Left lung (tissue), 10 donors: Measurements from ENCODE around the gene SLK. TPM values are rescaled to one million over a fixed set of nuclear protein-coding genes. Genes with fewer than 3 reads are reported as not detected.

Source experiments
- ATAC-seq: fragments of 200-7000 bp; cut with Tn5 transposase; one replicate; pipeline ENCODE4 v1.9.1; 2020; ENCODE audit warnings: moderate library complexity
- DNase-seq, 4 donors: peaks; one replicate each; pipeline ENCODE4 v3.0.0-alpha.2; 2013 to 2020
- H3K27ac ChIP-seq, 2 donors: fragments of 200-600 bp; sonication (generic) in 1 of 2; one replicate each; pipeline versions ENCODE4 v1.5.0 to v1.8.0; 2020 to 2021
- H3K27me3 ChIP-seq, 2 donors: fragments of 200-600 bp; sonication (generic) in 1 of 2; one replicate each; pipeline versions ENCODE4 v1.5.0 to v1.8.0; 2020 to 2021
- H3K36me3 ChIP-seq, 2 donors: fragments of 200-600 bp; sonication (generic) in 1 of 2; one replicate each; pipeline versions ENCODE4 v1.5.0 to v1.8.0; 2020 to 2021
- H3K4me1 ChIP-seq, 2 donors: fragments of 200-600 bp; one replicate each; pipeline ENCODE4 v1.8.0; 2021
- H3K4me3 ChIP-seq, 2 donors: fragments of 200-600 bp; sonication (generic) in 1 of 2; one replicate each; pipeline versions ENCODE4 v1.5.0 to v1.8.0; 2020 to 2021; ENCODE audit warnings: mild to moderate bottlenecking in 1 of 2
- H3K9me3 ChIP-seq, 2 donors: fragments of 200-600 bp; sonication (generic) in 1 of 2; one replicate each; pipeline versions ENCODE4 v1.5.0 to v1.8.0; 2020 to 2021
- intact Hi-C, 2 donors: fragments of 100-400 bp; cut with DNase I; formaldehyde crosslinking; loops; one replicate each; pipeline versions ENCODE4 v1.11.2 to v1.14.2; 2022
- polyA plus RNA-seq, 6 donors: library from polyadenylated mRNA; unstranded; fragments of 120-200 nt; gene quantifications; one replicate each; pipeline ENCODE4 v1.2.1, GENCODE V29; 2013; ENCODE audit not compliant: insufficient read length in 6 of 6
- total RNA-seq, 2 donors: library from RNA; stranded (reverse); fragmentation: NEBNext Ultra II Directional; extraction: Animal tissue kit (Norgen Biotek cat#: 25700); gene quantifications; one replicate each; pipeline ENCODE4 v1.2.1, GENCODE V29; 2021
- TF ChIP-seq, protein P1 (sequence below), 2 donors: fragments of 200-600 bp; sonication (generic) in 1 of 2; IDR thresholded peaks; one replicate each; pipeline versions ENCODE4 v1.5.0 to v1.8.0; 2021; ENCODE audit warnings: antibody characterized with exemption in 2 of 2
- donor health status: DM: no; HTN: yes; CAD: no.
- donor health status: DM: no; HTN: no; CAD: no.

Gene SLK
- total and polyA plus RNA-seq, 8 donors = 52.1 to 68.1 (median 63.2) TPM

DNA sequence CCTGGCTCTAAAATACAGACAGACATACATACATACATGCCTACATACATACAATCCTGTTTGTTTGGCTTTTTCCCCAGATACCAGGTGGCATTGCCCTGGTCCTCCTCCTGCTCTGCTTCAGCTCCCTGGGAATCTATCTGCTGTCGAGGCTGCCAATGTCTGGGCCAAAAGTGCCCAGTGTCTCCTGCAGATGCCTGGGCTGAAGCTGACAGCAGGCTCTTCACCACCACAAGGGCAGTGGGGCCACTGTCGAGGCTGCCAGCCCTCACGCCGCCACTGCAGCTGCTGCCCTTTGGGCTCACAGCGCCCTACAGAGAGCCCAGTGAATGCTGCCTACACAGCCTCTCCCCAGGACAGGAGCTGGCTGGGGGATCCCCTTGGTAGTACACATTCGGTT is 30.9 kb upstream of the SLK start:
- Histone ChIP-seq H3K4me3 (no peak overlapping the region), H3K36me3 (no peaks in the 10 kb centered on the region), H3K9me3 (no peaks in the 10 kb centered on the region), H3K27me3 (no peaks in the 10 kb centered on the region), H3K4me1 (no peaks in the 10 kb centered on the region), H3K27ac (no peak overlapping the region)
- ATAC-seq = no peak
- TF ChIP-seq, protein P1, sequence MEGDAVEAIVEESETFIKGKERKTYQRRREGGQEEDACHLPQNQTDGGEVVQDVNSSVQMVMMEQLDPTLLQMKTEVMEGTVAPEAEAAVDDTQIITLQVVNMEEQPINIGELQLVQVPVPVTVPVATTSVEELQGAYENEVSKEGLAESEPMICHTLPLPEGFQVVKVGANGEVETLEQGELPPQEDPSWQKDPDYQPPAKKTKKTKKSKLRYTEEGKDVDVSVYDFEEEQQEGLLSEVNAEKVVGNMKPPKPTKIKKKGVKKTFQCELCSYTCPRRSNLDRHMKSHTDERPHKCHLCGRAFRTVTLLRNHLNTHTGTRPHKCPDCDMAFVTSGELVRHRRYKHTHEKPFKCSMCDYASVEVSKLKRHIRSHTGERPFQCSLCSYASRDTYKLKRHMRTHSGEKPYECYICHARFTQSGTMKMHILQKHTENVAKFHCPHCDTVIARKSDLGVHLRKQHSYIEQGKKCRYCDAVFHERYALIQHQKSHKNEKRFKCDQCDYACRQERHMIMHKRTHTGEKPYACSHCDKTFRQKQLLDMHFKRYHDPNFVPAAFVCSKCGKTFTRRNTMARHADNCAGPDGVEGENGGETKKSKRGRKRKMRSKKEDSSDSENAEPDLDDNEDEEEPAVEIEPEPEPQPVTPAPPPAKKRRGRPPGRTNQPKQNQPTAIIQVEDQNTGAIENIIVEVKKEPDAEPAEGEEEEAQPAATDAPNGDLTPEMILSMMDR (IDR thresholded peaks at IDR 0.05) = no peak
- DNase-seq = no peak
- intact Hi-C loops = no loop called here

DNA sequence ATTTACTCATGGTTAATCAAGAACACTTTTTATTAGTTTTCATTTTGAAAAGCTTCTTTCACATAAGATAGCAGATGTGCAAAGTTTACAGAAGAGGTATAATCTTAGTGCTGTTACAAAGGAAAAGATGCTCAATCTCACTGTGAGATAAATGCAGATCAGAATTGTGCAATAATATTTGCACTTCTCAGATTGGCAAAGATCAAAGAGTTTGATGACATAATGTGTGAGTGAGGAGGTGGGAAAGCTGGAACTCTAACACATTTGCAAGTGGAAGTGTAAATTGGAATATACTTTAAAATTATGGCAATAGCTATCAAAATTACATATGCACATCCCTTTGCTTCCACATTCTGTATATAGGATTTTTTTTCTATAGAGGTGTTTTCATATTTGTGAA is 27.4 kb upstream of the SLK start:
- intact Hi-C loops = no loop called here
- Histone ChIP-seq H3K36me3 (no peaks in the 10 kb centered on the region), H3K27ac (no peak overlapping the region), H3K4me1 (no peaks in the 10 kb centered on the region), H3K4me3 (no peak overlapping the region), H3K9me3 (no peaks in the 10 kb centered on the region), H3K27me3 (no peaks in the 10 kb centered on the region)
- ATAC-seq (no peak), DNase-seq (no peak)
- TF ChIP-seq, protein P1 (IDR thresholded peaks at IDR 0.05) = no peak

DNA sequence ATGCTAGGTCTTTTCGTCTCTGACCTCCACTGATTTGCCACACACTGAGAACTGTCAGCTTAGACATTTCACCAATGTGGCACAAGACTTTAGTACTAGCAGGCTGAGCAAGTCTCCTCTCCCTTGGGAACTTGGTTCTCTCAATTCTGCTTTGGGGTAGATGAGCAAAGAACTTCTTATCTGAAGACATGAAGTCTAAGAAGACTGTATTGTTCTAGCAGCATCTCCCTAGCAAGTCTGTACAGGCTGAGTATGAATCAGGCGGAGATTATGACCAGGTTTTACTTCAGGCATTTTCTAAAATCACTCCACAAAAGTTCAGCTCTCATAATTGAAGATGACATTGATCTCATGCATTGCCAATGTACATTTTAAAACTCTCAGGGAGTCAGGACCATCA is 25.1 kb upstream of the SLK start:
- Histone ChIP-seq H3K9me3 (no peaks in the 10 kb centered on the region), H3K36me3 (no peaks in the 10 kb centered on the region), H3K27ac (no peak overlapping the region), H3K27me3 (no peaks in the 10 kb centered on the region), H3K4me3 (no peak overlapping the region), H3K4me1 (no peaks in the 10 kb centered on the region)
- ATAC-seq = no peak
- DNase-seq = no peak
- TF ChIP-seq, protein P1 (IDR thresholded peaks at IDR 0.05) = no peak
- intact Hi-C loops = no loop called here

DNA sequence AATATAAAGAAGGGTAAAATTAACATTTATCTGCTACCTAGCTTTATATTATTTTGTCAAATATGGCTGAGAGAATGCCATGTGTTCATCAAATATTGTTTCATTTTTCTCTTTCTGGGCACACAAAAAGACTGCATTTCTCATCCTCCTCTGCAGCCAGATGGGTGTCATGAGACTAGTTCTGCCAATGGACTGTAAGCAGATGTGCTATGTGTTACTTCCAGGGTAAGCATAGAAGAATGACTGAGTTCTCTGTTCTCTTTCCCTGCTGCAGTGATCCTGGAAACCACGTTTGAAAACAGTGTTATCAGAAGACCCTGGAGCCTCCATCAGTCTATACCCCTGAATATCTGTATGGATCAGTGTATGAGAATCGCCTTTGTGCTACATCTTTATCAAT is 24.1 kb upstream of the SLK start:
- DNase-seq = no peak
- no peaks in the 10 kb centered on the region for H3K27me3 ChIP-seq

DNA sequence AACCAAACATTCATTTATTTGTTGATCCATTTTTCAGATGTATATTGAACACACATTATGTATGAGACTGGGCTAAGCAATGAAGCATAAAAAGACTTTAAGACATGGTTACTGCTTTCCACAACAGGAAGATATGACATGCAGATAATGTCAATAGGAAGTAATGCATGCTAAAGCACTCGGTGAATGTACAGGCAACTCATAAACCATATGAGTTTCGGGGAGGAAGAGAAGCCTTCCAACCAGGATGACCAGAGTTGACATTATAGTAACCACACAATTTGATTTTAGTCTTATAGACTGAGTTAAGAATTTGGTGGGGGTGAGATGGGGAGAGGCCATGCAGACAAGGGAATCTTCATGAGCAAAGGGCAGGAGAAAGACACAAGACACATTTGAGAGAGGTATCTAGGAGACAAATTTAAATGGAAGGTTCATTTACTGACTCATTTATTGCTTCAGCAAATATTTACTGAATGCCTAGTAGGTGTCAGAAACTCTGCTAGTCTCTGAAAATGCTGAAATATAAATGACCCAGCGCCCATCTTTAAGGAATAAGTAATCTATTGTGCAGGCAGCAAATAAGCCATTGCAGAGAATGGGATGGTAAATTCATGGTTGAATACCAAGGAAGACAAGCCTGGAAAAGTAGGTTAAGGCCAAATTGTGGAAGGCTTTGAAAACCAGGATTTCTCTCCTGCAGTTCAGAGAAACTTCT is 19.0 kb upstream of the SLK start:
- TF ChIP-seq, protein P1 (IDR thresholded peaks at IDR 0.05) = no peak
- no peaks in the 10 kb centered on the region for H3K4me1 ChIP-seq
- no peaks in the 10 kb centered on the region for H3K27me3 ChIP-seq
- no peaks in the 10 kb centered on the region for H3K36me3 ChIP-seq
- no peak overlapping the region for H3K4me3 ChIP-seq
- no peaks in the 10 kb centered on the region for H3K9me3 ChIP-seq
- ATAC-seq (no peak), DNase-seq (no peak)
- H3K27ac ChIP-seq = no peak overlapping the region
- intact Hi-C loops = no loop called here

More for the DNA sequence above, 24.1 kb upstream of the SLK start:
- Histone ChIP-seq H3K4me1 (no peaks in the 10 kb centered on the region), H3K27ac (no peak overlapping the region), H3K4me3 (no peak overlapping the region), H3K9me3 (no peaks in the 10 kb centered on the region), H3K36me3 (no peaks in the 10 kb centered on the region)
- intact Hi-C loops = no loop called here
- TF ChIP-seq, protein P1 (IDR thresholded peaks at IDR 0.05) = no peak
- ATAC-seq = no peak
